IMR-90 (cell line): ENCODE results near the gene ME3. TPM values are rescaled to one million over a fixed set of nuclear protein-coding genes. Genes with fewer than 3 reads are reported as not detected.

Source experiments
- ATAC-seq: fragments of 200-7000 bp; cut with Tn5 transposase; 2 replicates; pipeline ENCODE4 v1.9.1; 2020; ENCODE audit warnings: low read depth, mild to moderate bottlenecking, moderate library complexity
- BruUV-seq: library from RNA; stranded (reverse); fragments of 400-500 nt; replicated peaks from 2 replicates; lab custom pipeline; 2021; lab: Mats Ljungman, UMichigan
- CTCF ChIA-PET: fragments of 300-600 bp; formaldehyde crosslinking; extraction: SDS; loops from one replicate; lab custom pipeline; 2021; ENCODE audit warnings: antibody characterized with exemption; lab: Yijun Ruan, JAX
- POLR2A ChIA-PET: fragments of 300-600 bp; sonication (Branson Sonifier 250); formaldehyde crosslinking; loops from one replicate; lab custom pipeline; 2022; ENCODE audit warnings: antibody characterized with exemption; ENCODE audit not compliant: unreplicated experiment; lab: Charles Lee
- DNase-seq: peaks from one replicate; pipeline ENCODE4 v3.0.0; 2013
- H2AFZ ChIP-seq: replicated peaks from 2 replicates; pipeline ENCODE3; 2013; ENCODE audit warnings: low read length, mild to moderate bottlenecking; ENCODE audit not compliant: poor library complexity
- H2AK5ac ChIP-seq: 2 replicates; pipeline ENCODE4 v1.6.1; 2013; ENCODE audit warnings: low read depth, low read length, inconsistent platforms
- H2AK9ac ChIP-seq: replicated peaks from 2 replicates; pipeline ENCODE3; 2013; ENCODE audit warnings: mild to moderate bottlenecking, low read depth, low read length, moderate library complexity; ENCODE audit not compliant: poor library complexity
- H2BK120ac ChIP-seq: 2 replicates; pipeline ENCODE4 v1.6.1; 2013; ENCODE audit warnings: low read depth, low read length, inconsistent platforms
- H2BK15ac ChIP-seq: 3 replicates; pipeline ENCODE4 v1.6.1; 2013; ENCODE audit warnings: low read depth, low read length, inconsistent platforms
- H2BK20ac ChIP-seq: 2 replicates; pipeline ENCODE4 v1.6.1; 2013; ENCODE audit warnings: low read depth, mild to moderate bottlenecking, inconsistent platforms, low read length, moderate library complexity
- H2BK5ac ChIP-seq: 2 replicates; pipeline ENCODE4 v1.6.1; 2013; ENCODE audit warnings: mild to moderate bottlenecking, low read depth, low read length, inconsistent platforms; ENCODE audit not compliant: poor library complexity, severe bottlenecking
- H3K14ac ChIP-seq: replicated peaks from 2 replicates; pipeline ENCODE4 v1.6.1; 2013; ENCODE audit warnings: low read depth, low read length, inconsistent platforms
- H3K18ac ChIP-seq: 2 replicates; pipeline ENCODE4 v1.6.1; 2013; ENCODE audit warnings: low read depth, low read length, control low read depth
- H3K23ac ChIP-seq: 2 replicates; pipeline ENCODE4 v1.6.1; 2013; ENCODE audit warnings: low read depth, low read length, inconsistent platforms
- H3K27ac ChIP-seq: 2 replicates; pipeline ENCODE4 v1.5.1; 2013; ENCODE audit warnings: mild to moderate bottlenecking, control low read depth, low read length; ENCODE audit not compliant: insufficient read depth
- H3K27me3 ChIP-seq: 2 replicates; pipeline ENCODE4 v1.6.1; 2013; ENCODE audit warnings: low read length; ENCODE audit not compliant: control insufficient read depth, insufficient read depth
- H3K36me3 ChIP-seq: 2 replicates; pipeline ENCODE4 v1.6.1; 2013; ENCODE audit warnings: low read length, mixed read lengths; ENCODE audit not compliant: control insufficient read depth, insufficient read depth
- H3K4ac ChIP-seq: 2 replicates; pipeline ENCODE4 v1.6.1; 2013; ENCODE audit warnings: low read depth, low read length, inconsistent platforms
- H3K4me1 ChIP-seq: 2 replicates; pipeline ENCODE4 v1.6.1; 2013; ENCODE audit warnings: low read length, mixed read lengths; ENCODE audit not compliant: control insufficient read depth, insufficient read depth
- H3K4me2 ChIP-seq: 2 replicates; pipeline ENCODE4 v1.6.1; 2013; ENCODE audit warnings: low read depth, mild to moderate bottlenecking, control low read depth, low read length, moderate library complexity
- H3K4me3 ChIP-seq: 2 replicates; pipeline ENCODE4 v1.5.1; 2013; ENCODE audit warnings: low read depth, mild to moderate bottlenecking, control low read depth, low read length, moderate library complexity; ENCODE audit not compliant: insufficient read depth
- H3K56ac ChIP-seq: 2 replicates; pipeline ENCODE4 v1.6.1; 2013; ENCODE audit warnings: low read length, inconsistent platforms; ENCODE audit not compliant: insufficient read depth; ENCODE audit errors: extremely low read depth
- H3K79me1 ChIP-seq, 2 experiments: 2 replicates each; pipeline ENCODE4 v1.6.1; 2013; ENCODE audit warnings: low read length in 2 of 2, inconsistent platforms in 1 of 2, low read depth in 1 of 2
- H3K9ac ChIP-seq: 2 replicates; pipeline ENCODE4 v1.6.1; 2013; ENCODE audit warnings: low read depth, low read length, control low read depth
- H3K9me1 ChIP-seq: 2 replicates; pipeline ENCODE4 v1.6.1; 2013; ENCODE audit warnings: low read length, inconsistent platforms; ENCODE audit not compliant: insufficient read depth
- H3K9me3 ChIP-seq: 2 replicates; pipeline ENCODE4 v1.6.1; 2013; ENCODE audit warnings: low read length; ENCODE audit not compliant: control insufficient read depth, insufficient read depth
- H4K20me1 ChIP-seq: 2 replicates; pipeline ENCODE4 v1.6.1; 2013; ENCODE audit warnings: low read length, inconsistent platforms; ENCODE audit not compliant: insufficient read depth
- H4K5ac ChIP-seq: 2 replicates; pipeline ENCODE4 v1.6.1; 2013; ENCODE audit warnings: mild to moderate bottlenecking, low read depth, low read length, control low read depth
- H4K8ac ChIP-seq, 2 experiments: 2 replicates each; pipeline ENCODE4 v1.6.1; 2013; ENCODE audit warnings: low read depth in 2 of 2, low read length in 2 of 2, control low read depth in 1 of 2, inconsistent platforms in 1 of 2
- H4K91ac ChIP-seq: 2 replicates; pipeline ENCODE4 v1.6.1; 2013; ENCODE audit warnings: low read depth, low read length, inconsistent platforms; ENCODE audit not compliant: insufficient read depth
- BHLHE40 ChIP-seq: fragments of 150-350 bp; IDR thresholded peaks from 2 replicates; pipeline ENCODE4 v1.6.1; 2016; ENCODE audit warnings: mild to moderate bottlenecking, low read depth, low read length
- CHD1 ChIP-seq: IDR thresholded peaks from 2 replicates; pipeline ENCODE4 v1.6.1; 2012; ENCODE audit warnings: low read depth, low read length, improper control_type of control experiment
- MAFK ChIP-seq: IDR thresholded peaks from 2 replicates; pipeline ENCODE4 v1.6.1; 2012; ENCODE audit warnings: low read depth, low read length, improper control_type of control experiment
- MAZ ChIP-seq: IDR thresholded peaks from 2 replicates; pipeline ENCODE4 v1.6.1; 2012; ENCODE audit warnings: low read depth, mild to moderate bottlenecking, low read length, improper control_type of control experiment, moderate library complexity, borderline replicate concordance
- MXI1 ChIP-seq: IDR thresholded peaks from 2 replicates; pipeline ENCODE4 v1.6.1; 2012; ENCODE audit warnings: low read depth, mild to moderate bottlenecking, low read length, moderate library complexity, borderline replicate concordance
- RAD21 ChIP-seq: IDR thresholded peaks from 2 replicates; pipeline ENCODE4 v1.6.1; 2012; ENCODE audit warnings: low read length, improper control_type of control experiment
- RFX5 ChIP-seq: IDR thresholded peaks from 2 replicates; pipeline ENCODE4 v1.8.0; 2012; ENCODE audit warnings: low read depth, mild to moderate bottlenecking, low read length, moderate library complexity
- SMC3 ChIP-seq: fragments of 150-350 bp; IDR thresholded peaks from 2 replicates; pipeline ENCODE4 v1.6.1; 2016; ENCODE audit warnings: low read depth, mild to moderate bottlenecking, antibody characterized with exemption, low read length, moderate library complexity
- WGBS, 2 experiments: methylation state at CpG; one replicate each; pipeline versions ENCODE4 v1.1.5 to v1.1.7; 2013; ENCODE audit warnings: missing lambda C conversion rate in 2 of 2; ENCODE audit not compliant: insufficient read length in 1 of 2; ENCODE audit errors: extremely low coverage in 2 of 2; 5-methylcytosine and 5-hydroxymethylcytosine counted together
- dilution Hi-C: fragments of 300-500 bp; cut with HindIII; formaldehyde crosslinking; loops from one replicate; pipeline ENCODE4 v1.14.3; 2018; ENCODE audit warnings: low sequenced_read_pairs; ENCODE audit not compliant: unreplicated experiment
- in situ Hi-C: fragments of 300-500 bp; cut with MboI; formaldehyde crosslinking; loops from 3 replicates; pipeline ENCODE4 v1.14.3; 2019; ENCODE audit warnings: low sequenced_read_pairs, inconsistent platforms, mixed read lengths
- intact Hi-C: fragments of 100-400 bp; cut with micrococcal nuclease; formaldehyde crosslinking; loops from 2 replicates; pipeline ENCODE4 v1.10.0; 2022
- polyA plus RNA-seq, 3 experiments: library from polyadenylated mRNA; depleted of rRNA; stranded (reverse); fragments of >200 nt; gene quantifications; 2 replicates each; pipeline ENCODE4 v1.2.3, GENCODE V29; 2012; ENCODE audit warnings: low replicate concordance in 1 of 3
- total RNA-seq: library from RNA; depleted of rRNA; stranded (reverse); fragments of >200 nt; gene quantifications from 2 replicates; pipeline ENCODE4 v1.2.3, GENCODE V29; 2012
- TF ChIP-seq, protein P1 (sequence below): fragments of 150-350 bp; IDR thresholded peaks from 2 replicates; pipeline ENCODE4 v1.6.1; 2017; ENCODE audit warnings: mild to moderate bottlenecking, antibody characterized with exemption, low read length, low read depth
- TF ChIP-seq, protein P2 (sequence below): fragments of 150-350 bp; IDR thresholded peaks from 2 replicates; pipeline ENCODE4 v1.6.1; 2016; ENCODE audit warnings: low read depth, mild to moderate bottlenecking, low read length, moderate library complexity, borderline replicate concordance

Gene ME3
- total and polyA plus RNA-seq, 2 of the 4 experiments (the other 2 are of a cell fraction): 7.8 to 9.0 TPM

DNA sequence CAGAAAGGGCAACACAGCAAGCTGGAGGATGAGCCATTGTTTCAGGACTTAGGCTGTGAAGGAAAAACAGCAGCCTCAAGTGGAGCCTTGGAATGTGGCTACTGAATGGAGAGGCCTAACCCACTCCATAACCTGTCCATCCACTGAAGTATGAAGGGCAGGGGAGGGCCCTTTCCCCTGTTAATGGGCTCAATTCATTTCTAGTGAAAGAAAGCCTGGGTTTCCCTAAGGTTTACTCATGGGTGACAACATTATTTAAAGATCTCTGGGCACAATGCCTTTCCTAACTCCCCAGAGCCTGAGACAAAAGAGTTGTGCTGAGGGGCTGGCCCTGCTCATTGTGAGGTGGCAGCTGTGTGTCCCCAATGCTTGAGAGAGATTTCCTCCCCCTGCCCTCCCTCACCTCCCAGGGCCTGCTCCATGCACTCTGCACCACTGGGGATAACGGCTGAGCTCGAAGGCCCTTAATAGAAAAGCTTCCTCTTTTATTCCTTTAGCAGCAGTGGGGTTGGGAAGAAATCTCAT is 83.8 kb downstream of the ME3 start:
- Histone ChIP-seq H4K5ac (no peak overlapping the region), H2BK5ac (no peak overlapping the region), H2AFZ (no peak overlapping the region), H3K4ac (peak overlapping the region; percentile 28), H3K23ac (no peak overlapping the region), H2BK20ac (no peak overlapping the region), H4K91ac (no peak overlapping the region), H4K20me1 (no peaks in the 10 kb centered on the region), H2BK15ac (0 out of 3 replicates have a peak overlapping the region, but pooled peaks have one; percentile 27), H3K27me3 (no peaks in the 10 kb centered on the region), H3K9me1 (peaks cover 15% of the 10 kb centered on the region), H3K14ac (peak overlapping the region; percentile 14; the same call in 1 of the 2 replicates), H3K27ac (no peak overlapping the region), H3K9ac (no peak overlapping the region), H3K4me2 (no peak overlapping the region), H3K9me3 (no peaks in the 10 kb centered on the region), H3K4me1 (peaks cover 9% of the 10 kb centered on the region), H2AK9ac (peak overlapping the region; percentile 31), H3K79me1 (peaks cover 0 to 10% of the 10 kb centered on the region in 2 experiments; a peak in 1 of 4 replicates), H3K4me3 (no peak overlapping the region), H3K56ac (no peak overlapping the region), H3K18ac (no peak overlapping the region), H2BK120ac (peak overlapping the region; percentile 12; the same call in 1 of the 2 replicates), H4K8ac (no peak overlapping the region), H2AK5ac (peak overlapping the region; percentile 50), H3K36me3 (no peaks in the 10 kb centered on the region)
- in situ Hi-C loops: no loop called here
- no CpG with 5 or more reads among the region's 2 CpGs for WGBS, 2 experiments
- intact Hi-C loops: no loop called here
- ChIA-PET CTCF (interaction anchor here (0.6 to 1.2 kb wide), 2 partner anchors 18 to 34 kb away, joined by 3 to 4 read pairs; no protein-coding TSS in a partner anchor), POLR2A (no interaction called here)
- no peak for DNase-seq
- TF ChIP-seq SMC3 (no peak), CHD1 (no peak), MAFK (no peak), MXI1 (no peak), RAD21 (no peak), BHLHE40 (no peak), MAZ (no peak), RFX5 (no peak)
- TF ChIP-seq, protein P1, sequence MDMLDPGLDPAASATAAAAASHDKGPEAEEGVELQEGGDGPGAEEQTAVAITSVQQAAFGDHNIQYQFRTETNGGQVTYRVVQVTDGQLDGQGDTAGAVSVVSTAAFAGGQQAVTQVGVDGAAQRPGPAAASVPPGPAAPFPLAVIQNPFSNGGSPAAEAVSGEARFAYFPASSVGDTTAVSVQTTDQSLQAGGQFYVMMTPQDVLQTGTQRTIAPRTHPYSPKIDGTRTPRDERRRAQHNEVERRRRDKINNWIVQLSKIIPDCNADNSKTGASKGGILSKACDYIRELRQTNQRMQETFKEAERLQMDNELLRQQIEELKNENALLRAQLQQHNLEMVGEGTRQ: no peak
- TF ChIP-seq, protein P2, sequence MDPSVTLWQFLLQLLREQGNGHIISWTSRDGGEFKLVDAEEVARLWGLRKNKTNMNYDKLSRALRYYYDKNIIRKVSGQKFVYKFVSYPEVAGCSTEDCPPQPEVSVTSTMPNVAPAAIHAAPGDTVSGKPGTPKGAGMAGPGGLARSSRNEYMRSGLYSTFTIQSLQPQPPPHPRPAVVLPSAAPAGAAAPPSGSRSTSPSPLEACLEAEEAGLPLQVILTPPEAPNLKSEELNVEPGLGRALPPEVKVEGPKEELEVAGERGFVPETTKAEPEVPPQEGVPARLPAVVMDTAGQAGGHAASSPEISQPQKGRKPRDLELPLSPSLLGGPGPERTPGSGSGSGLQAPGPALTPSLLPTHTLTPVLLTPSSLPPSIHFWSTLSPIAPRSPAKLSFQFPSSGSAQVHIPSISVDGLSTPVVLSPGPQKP: no peak
- no TSS peak for BruUV-seq
- dilution Hi-C loops: no loop called here
- ATAC-seq: no peak
